GM19395 (cell line): ENCODE data around the gene GDF15.
A peak's percentile ranks its signal among the peaks of the same experiment; 100 is the strongest.

Experiments used
- ATAC-seq: cut with Tn5 transposase; IDR thresholded peaks from one replicate; pipeline ENCODE4 v1.9.1; 2021; ENCODE audit warnings: mild to moderate bottlenecking, moderate library complexity; ENCODE audit not compliant: unreplicated experiment

The GDF15 gene

DNA sequence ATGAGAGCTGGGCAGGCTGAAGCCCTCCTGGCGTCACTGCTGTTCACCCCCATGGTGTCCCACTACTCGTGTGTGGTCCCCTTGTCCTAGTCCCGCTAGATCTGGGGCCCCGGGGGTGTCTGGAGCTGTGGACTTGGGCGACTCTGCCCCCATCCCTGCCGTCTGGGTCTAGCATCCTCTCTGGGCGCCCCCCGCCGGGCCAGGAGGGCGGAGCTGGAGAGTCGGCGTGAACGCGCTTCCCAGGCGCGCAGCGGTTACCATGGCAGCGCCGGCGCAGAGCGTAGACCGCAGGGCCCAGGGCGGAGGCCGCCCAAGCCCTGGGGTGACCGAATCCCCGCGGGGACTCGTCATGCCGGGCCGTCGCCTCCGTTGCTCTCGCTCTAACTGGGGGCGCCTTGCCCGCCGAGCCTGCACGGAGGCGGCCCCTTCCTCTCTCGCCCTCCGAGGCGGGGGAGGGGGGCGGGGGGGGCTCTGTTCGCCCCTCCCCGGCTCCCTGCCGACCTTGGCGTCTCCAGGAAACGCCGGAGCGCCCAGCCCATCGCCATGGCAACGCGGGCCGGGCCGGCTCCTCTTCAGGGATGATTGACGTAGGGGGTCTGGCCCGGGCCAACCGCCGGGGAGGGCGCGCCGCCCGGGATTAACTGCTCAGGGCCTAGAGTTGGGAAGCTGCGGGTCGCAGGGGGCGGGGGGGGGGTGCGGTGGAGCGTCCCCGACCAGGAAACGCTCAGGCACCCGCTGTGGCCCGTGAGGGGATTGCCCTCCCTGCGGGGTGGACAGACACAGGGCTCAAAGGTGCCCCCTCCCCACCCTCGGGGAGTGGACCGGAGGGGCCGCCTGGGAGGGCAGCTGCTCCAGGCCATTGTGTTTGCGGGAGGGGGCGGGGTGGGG, 43.1 kb downstream of the GDF15 start:
- peak; percentile 57 for ATAC-seq

GRCh38 chr19:18429717-18430416, 43.9 kb downstream of the GDF15 start:
- ATAC-seq, result no peak

- no peak for ATAC-seq
Measured at GRCh38 chr19:18430417-18431144, 44.6 kb downstream of the GDF15 start.

GRCh38 chr19:18431351-18432197, 45.6 kb downstream of the GDF15 start:
- no peak for ATAC-seq

DNA sequence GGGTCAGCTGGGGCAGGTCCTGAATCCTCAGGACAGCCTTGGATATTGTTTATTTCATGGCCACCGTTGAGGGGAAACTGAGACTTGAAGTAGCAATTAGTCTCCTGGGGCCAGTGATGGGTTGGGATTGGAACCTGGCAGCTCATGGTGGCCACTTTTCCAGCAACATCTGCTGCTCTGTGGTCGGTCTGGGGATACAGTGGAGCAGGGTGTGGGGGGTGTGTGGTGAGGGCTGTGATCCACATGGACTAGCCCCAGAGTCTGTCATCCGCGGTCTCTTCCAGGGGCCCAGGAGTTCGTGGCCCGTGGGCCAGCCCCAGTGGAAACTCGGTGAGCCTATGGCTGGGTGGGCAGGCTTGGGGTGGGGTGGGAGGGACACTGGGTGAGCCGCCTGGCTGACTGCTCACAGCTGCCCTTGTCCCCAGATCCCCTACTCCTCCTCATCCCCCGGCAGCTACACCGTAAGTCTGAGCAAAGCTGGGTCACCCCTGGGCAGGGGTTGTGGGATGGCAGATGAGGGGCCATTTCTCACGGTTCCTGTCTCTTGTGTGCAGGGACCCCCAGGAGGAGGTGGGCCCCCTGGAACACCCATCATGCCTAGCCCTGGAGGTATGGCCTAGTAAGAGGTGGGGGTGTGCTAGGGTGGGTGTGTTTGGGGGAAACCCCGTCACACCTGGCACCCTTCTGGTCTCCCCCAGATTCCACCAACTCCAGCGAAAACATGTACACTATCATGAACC, 46.5 kb downstream of the GDF15 start:
- no peak for ATAC-seq

- ATAC-seq, result no peak
Measured at GRCh38 chr19:18433015-18433691, 47.2 kb downstream of the GDF15 start.

DNA sequence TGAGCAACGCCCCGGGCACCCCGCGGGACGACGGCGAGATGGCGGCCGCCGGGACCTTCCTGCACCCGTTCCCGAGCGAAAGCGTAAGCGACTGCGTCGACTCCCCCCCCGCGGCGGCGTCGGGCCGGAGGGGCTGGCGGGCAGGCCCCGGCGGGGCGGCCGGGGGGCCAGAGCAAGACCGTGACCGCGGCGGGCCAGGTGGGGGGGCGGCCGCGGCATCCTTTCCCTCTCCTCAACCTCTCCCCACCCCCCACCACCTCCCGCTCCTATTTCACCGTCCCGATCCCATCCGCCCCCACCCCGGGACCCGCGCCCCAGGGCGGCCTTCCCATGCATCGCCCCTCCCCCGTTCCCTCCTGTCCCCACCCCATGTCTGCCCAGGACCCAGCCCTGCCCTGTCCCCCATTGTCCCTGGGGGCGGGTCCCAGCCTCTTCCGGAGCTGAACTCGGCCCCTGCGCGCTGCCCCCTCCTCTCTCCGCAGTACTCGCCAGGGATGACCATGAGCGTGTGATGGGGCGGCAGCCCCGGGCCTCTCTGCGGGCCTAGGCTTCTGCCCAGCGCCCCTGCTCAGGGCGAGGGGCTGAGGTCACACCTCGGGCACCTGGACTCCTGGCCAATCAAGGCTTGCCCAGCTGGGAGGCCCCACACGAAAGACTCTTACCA, 47.9 kb downstream of the GDF15 start:
- no peak for ATAC-seq

DNA sequence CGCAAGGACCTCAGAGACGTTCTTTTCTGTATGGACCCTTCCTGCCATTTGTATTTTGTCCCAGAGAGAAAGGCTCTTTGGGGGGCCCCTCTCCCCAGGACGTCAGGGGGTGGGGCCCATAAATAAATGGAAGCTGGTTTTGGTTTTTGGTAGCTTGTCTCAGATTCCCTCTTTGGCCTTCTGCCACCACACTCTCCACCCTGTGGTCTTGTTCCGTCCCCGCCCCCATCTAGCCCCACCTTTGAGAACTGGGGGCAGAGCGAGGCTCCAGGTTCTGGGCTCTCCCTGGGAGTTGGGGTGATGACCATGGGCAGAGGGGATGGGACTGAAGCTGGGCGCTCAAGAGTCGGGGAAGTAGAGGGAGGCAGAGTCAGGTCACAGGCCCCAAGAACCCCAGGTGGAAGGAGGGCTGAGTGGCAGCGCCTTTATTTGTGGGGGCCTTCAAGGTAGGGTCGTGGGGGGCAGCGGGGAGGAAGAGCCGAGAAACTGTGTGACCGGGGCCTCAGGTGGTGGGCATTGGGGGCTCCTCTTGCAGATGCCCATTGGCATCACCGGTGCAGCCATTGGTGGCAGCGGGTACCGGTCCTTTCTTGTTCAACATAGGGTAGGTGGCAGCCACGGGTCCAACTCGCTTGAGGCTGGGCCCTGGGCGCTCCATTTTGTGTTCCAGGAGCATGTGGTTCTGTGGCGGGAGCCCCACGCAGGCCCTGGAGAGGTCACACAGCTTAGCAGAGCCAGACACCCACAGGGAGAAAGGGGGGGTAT, 48.6 kb downstream of the GDF15 start:
- no peak for ATAC-seq

GRCh38 chr19:18435178-18435841, 49.4 kb downstream of the GDF15 start:
- no peak for ATAC-seq

- no peak for ATAC-seq
Measured at GRCh38 chr19:18435842-18436670, 50.1 kb downstream of the GDF15 start.

DNA sequence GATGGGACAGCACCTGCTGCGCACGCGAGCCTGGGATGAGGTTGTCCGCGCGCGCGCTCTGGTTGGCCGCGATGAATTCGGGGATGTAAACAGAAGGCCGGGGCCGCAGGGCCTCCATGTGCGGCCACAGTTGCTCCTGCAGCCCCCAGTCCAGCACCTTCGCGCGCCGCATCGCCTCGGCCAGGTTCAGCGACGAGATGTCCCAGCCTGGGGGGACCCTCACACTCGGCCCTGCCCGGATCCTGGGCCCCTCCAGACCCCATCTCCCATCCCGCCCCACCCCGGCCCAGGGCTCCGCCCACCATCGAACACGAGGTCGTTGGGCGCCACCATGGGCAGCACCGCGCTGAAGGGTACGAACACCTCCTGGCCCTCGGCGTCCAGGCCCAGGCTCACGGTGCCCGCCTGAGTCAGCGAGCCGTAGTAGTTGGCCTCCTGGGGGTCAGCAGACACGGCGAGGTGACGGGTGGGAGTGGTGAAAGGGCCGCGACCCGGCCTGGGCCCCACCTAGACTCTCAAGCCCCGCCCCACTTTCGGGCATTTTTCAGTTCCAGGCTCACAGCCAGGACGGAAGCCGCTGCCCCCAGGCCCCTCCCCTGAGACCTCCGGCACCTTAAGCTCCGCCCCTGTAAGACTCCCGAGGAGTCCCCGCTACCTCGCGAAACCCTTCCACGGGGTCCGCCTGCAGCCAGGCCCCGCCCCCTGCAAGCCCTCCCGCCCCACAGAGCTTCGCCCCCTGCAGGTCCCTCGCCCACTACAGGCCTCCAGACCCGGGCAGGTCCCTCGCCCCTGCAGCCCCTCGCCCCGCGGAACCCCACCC, 50.9 kb downstream of the GDF15 start:
- ATAC-seq, result peak; percentile 59

GRCh38 chr19:18437491-18438330, 51.8 kb downstream of the GDF15 start, which contains the start of gene ISYNA1:
TSS of gene ISYNA1 (minus strand) at chr19:18438133. CDS start at chr19:18437979, 154 bp downstream.
- ATAC-seq, result no peak

DNA sequence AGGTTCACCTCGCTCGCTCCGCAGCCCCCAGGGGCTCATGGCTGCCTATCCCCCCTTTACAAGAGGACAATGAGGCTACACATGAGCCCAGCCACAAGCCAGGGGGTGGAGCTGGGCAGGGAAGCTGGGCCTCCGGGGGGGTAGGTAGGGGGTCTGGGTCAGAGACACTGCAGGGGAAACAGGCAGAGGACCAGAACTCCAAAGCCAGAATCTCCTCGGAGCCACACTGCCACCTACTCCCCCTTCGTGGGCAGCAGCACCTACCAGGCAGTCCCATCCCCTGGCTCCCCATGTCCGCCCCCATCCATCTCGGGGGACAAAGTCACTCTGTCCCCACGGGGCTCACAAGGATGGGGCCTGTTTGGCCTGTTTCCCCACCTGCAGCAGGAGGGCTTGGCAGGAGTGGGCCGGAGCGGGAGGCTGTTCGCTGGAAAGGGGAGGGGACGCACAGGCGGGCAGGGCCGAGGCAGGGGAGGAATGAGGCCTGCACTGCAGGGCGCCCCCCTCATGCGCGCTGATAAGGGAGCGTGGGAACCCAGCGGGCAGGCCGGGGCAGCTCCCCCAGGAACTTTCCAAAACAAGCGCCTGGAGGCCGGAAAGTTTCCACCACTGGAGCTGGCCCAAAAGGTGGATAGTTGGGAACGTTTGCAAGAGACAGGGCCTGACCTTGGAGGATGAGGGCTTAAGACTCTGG, 52.5 kb downstream of the GDF15 start:
- ATAC-seq, result no peak
